Dedifferentiated amniotic fluid mesenchymal stem cell (primary cell): ENCODE measurements around the gene SNAI3.

Experiments used
- DNase-seq: peaks from one replicate; pipeline ENCODE4 v3.0.0-alpha.2; 2016; ENCODE audit errors: extremely low spot score

SNAI3 gene

DNA sequence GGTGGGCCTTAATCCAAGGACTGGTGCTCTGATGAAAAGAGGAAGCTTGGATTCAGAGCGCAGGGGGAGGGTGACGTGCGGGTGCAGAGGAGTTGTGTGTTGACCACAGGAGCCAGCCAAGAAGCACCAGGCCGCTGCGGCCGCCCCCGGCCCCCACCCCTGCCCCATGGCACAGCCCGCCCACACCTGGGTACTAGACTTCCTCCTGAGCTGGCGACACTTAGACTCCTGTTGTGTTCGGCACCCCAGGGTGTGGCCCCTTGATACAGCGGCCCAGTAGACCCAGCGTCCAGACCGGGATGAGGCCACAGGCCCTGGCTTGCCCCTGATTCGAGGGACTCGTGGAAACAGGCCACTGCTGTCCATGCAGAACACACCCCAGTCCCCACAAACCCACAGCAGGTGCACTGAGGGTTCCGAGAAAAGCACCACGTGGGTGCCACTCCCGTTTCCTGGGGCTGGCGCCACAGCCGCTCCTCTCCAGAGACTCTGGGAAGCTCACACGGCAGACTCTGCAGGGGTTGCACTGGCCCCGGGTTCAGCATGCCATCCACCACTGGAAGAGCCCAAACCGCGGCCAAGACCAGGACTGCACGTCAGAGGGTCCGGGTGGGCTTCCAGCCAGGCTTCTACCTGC lies 5.7 kb upstream of the SNAI3 start:
- no peak for DNase-seq

DNA sequence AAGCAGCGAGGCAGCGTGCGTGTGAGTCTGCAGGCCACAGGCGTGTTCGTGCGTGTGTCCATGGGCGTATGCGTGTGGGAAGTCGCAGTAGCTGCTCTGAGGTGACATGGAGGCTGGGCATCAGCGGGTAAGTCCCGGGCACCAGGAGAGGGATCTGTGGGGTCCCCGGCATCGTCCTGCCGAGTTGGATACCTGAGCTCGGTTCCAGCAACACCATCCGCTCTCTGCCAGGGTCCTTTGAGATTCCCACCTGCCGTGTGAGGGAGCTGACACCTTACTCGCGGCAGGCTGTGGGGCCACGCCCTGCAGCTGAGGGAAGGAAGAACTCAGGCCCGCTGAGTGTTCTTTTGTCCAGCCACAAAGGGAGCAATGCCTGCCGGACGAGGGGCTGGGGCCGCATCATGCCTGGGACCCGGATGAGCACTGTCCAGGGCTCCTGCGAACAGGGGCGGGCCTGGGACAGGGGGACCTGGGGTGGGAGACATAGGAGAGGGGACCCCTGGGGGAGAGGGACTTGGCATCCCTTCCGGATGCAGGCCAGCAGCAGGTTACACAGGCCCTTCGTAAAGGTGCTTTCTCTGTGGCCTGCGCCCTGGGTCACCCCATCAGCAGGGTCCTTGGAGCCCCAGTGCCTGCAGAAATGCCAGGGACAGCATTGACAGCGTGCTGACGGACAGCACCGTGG lies 5.0 kb upstream of the SNAI3 start:
- no peak for DNase-seq

GRCh38 chr16:88690341-88691128 lies 4.2 kb upstream of the SNAI3 start:
- DNase-seq: no peak

- DNase-seq: no peak
These were observed 1.9 kb upstream of the SNAI3 start for GRCh38 chr16:88688013-88688778.

DNA sequence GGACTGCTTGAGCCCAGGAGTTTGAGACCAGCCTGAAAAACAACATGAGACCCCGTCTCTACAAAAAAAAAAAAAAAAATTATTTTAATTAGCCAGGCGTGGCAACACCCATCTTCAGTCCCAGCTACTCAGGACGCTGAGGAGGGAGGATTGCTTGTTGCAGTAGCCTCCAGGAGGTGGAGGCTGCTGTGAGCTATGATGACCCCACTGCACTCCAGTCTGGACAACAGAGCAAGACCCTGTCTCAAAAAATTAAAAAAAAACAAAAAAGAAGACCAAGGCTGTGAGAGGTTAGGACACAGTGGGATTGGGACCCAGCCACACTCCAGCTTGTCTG lies 1.3 kb upstream of the SNAI3 start:
- DNase-seq: no peak

DNA sequence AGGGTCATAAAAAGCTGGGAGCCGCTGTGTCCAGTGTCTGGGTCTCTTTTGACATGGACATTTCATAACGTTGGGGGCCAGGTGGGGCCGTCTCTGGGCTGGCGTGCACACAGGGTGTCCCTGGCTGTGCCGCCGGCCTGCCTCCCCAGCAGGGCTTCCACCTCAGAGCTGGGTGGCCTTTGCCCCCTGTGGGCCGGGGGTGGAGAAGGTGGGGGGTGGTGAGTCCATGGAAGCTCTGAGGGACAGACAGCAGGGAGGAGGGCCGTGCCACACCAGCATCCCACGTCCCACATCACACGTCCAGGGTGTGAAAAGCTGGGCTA lies 908 bp upstream of the SNAI3 start:
- no peak for DNase-seq

GRCh38 chr16:88686062-88686438 lies 257 bp downstream of the SNAI3 start:
- DNase-seq: no peak

DNA sequence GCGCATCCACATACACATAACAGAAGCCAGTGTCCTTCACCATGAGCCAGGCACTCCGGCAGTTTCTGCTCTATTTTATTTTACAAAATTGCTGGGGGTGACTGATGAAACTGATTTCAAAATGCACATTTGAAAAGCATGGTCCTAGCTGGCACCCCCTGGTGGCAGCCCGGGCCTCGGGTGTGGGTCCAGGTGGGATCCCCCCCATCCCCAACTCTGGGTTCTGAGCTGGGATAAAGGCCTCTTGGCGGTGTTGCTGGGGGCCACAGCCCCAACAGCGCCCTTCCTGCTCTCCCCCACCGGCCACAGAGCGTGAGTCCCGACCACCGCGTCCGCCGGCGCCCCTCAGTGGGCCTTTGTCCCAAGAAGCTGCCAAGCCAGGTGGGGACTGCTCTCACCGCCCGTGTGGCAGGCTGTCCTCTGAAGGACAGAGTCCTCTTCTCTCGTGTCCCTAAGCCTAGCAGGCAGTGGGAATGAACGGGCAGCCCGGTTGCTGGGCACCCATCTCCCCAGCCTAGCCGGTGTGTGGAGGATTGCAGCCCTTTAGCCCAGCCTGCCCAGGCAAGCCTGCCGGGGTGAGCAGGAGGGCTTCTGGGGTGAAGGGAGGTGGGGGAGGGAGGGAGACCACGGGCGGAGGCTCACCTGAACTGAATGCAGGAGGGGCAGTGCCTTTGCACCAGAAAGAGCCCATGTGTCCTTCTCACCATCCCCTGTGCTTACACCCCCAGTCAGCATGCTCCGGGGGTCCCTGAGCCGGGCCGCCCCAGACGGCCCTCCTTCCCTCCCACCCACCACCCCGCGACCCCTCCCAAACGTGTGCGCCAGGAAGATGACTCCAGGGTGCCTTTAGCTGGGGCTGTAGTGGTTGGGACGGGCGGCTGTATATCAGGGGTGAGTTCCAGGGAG lies 898 bp downstream of the SNAI3 start:
- DNase-seq: peak; percentile 36

DNA sequence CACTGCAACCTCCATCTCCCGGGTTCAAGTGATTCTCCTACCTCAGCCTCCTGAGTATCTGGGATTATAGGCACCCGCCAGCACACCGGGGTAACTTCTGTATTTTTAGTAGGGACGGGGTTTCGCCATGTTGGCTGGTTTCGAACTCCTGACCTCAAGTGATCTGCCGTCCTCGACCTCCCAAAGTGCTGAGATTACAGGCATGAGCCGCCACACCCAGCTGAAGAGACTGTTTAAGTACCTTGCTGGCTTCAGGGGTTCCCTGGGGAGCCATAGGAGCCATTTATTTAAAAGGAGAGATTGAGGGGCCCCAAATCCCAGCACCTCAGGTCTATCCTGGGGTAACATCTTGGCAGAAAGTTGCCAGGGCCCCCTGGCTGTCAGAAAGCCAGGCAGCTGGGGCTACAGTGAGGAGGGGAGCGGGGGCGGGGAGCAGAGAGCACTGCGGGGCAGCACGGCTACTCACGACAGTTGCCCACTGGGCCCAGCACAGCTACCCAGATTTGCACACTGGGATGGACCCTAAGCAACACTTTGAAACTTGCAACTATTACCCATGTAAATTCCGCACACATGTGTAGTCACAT lies 1.6 kb downstream of the SNAI3 start:
- DNase-seq: no peak

DNA sequence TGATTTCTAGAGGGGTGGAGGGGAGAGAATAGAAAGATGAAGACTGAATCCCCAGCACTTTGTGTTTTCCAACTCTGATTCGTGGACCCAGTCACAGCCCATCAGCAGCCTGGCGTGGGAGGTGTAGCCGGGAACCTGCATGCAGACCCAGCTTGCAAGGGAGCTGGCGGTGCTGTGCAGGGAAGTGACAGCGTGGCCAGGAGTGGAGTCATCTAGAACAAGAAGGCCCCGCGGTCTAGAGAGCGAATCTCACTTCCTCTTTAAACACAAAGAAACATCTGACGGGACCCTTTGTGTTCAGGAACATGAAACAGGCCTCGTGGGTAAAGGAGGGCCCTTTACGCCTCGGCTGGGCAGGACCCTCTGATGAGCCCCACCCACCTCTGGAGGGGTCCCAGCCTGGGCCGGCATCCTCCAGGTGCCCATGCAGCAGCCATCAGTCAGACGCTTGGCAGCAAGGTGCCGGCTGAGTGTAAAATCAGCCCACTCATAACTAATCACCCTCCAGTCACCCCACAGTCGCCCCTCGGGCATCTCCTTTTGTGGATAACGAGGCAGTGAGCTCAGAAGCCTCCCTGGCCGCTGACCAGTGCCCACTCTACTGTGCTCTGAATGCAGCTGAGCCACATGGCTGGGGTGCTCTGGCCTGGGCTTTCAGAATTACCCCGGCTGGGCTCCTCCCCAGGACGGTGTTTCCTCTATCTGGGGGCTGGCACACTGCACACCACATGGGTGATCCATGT lies 4.4 kb downstream of the SNAI3 start:
- DNase-seq: no peak

DNA sequence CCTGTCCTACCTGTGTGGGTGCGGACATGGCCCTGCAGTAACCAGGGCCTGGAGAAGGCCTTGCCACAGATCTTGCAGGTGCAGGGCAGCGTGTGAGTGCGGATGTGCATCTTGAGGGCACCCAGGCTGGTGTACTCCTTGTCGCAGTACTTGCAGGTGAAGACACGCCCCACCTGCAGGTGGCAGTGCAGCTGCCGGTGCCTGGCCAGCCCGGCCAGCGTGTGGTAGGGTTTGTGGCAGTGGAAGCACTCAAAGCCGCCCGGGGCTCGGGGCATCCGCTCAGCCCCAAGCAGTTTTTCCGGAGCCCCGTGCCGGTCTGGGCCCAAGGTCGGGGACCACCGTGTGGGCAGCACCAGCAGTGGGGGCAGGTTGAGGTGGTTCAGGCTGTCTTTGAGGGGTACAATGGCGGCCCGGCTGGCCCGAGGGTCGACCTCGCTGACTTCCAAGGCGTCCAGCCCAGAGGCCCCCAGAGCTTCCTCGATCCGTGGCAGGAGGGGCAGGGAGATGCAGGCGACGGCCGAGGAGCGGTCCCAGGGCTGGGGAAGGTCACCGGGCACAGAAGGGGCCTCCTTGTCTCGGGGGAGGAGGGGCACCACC lies 5.1 kb downstream of the SNAI3 start:
- no peak for DNase-seq

GRCh38 chr16:88680554-88681083 lies 5.7 kb downstream of the SNAI3 start:
- no peak for DNase-seq

DNA sequence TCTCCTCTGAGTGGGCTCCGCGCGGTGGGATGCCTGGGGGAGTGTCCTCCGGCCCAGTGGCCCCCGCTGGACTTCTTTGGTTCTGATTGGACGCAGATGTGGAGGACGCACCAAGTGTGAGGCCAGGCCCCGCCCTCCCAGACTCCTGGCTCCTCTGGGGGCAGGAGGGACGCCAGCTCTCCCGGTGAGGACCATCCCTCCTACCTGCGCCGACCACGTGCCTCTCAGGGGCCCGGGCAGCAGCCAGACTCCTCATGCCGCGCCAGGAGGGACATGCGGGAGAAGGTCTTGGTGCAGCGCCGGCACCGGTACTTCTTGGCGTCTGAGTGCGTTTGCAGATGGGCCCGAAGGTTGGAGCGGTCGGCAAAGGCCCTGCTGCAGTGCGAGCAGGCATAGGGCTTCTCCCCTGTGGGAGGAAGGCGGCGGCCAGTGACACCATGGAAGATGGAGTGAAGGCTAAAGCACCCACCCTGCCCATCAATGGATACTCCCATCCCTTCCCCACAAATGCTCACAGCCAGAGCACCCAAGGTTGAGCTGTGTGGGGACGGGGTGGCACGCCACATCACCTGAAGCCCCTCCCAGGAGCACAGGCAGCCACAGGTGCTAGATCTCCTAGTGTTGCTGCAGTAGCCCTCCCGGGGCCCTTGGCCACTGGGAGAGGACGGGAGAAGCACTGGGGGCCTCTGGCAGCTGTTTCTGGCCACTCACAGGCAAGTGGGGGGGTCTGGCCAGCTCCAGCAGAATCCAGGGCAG lies 7.9 kb downstream of the SNAI3 start:
- no peak for DNase-seq

GRCh38 chr16:88677721-88678120 lies 8.6 kb downstream of the SNAI3 start:
- DNase-seq: no peak

GRCh38 chr16:88676502-88677242 lies 9.6 kb downstream of the SNAI3 start:
- DNase-seq: no peak

DNA sequence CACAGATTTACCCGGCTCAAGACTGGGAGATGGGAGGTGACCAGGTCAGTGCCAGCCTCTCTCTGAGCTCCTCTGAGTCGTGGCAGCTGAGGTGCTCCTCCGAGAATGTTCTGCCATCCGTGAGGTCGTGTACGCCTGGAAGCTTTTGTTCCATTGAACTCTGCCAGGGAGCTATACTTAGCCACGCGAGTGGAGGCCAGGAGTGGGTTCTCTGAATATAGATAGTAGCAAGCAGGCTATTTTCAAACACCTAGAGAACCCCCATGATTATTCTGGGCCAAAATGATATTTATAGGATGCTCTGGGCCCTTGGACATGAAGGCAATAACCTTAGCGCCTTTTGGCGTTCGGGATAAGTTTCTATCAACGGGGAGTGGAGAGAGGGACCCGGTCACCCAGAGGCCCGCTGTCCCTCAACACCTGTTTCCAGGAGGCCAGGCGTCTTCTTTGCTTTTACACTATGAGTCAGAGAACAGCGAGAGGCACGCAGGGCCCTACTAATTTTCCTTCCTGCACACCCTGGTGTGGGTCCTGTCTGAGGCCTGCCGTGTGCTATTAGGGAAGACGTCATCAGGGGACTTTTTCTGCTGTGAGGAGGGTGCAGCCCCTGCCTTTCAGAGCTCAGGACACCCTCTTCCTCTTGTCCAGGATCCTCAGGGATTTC lies 12.5 kb downstream of the SNAI3 start:
- DNase-seq: no peak

- no peak for DNase-seq
These were observed 13.5 kb downstream of the SNAI3 start for GRCh38 chr16:88672776-88673175.

DNA sequence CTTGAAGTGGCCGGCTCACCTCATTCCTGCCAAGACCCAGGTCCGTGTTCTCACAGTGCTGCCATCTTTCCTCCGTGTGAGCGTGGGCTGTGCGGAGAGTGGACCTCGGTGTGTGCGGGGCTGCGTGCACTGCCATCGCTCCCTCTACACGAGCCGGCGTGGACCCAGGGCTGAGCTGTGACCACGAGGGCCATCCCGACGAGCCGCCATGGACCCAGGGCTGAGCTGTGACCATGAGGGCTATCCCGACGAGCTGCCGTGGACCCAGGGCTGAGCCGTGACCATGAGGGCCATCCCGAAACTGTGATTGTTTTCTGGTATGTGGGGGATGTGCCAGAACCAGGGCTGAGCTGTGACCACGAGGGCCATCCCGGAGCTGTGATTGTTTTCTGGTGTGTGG lies 14.5 kb downstream of the SNAI3 start:
- no peak for DNase-seq
